HG03196 (cell line): ENCODE results near the gene PFKL.
"Not testable (repeated sequence)": the region's sequence is repeated elsewhere in the genome, so short reads cannot be mapped to it uniquely, and the experiment has no call there.

Experiments
- ATAC-seq: cut with Tn5 transposase; IDR thresholded peaks from one replicate; pipeline ENCODE4 v1.9.1; 2021; ENCODE audit not compliant: unreplicated experiment

The PFKL gene

DNA sequence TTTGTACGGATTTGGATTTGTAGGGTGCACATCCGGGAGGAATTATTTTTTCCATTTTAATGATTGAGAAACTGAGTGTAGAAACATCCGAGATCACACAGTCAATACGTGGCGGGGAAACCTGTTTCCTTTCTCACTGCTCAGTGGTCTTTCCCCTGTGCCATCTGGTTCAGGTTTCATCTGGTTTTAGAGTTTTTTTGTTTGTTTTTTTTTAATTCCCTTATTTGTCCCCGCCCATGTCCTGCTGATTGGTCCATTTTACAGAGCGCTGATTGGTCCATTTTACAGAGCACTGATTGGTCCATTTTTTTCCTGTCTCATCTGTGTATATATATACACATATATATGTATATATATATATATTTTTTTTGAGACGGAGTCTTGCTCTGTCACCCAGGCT, 59.5 kb downstream of the PFKL start:
- ATAC-seq, result no peak

DNA sequence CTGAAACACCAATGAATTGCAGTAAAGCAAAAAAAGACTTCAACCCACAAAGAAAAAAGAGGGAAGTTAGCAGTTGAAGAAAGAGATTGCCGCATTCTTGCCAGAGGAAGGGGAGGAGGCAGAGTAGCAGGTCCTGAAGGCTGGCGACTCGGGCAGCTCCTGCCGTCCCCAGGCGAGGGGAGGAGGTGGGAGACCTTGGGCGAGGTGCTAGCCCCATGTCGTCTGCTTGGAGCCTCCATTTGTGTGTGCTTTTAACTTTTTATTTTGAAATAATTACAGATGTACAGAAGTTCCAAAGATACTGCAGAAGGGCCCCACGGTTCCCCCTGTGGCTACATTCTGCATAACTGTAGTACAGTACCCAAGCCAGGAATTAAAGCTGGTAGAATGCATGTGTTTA, 60.3 kb downstream of the PFKL start:
- no peak for ATAC-seq

DNA sequence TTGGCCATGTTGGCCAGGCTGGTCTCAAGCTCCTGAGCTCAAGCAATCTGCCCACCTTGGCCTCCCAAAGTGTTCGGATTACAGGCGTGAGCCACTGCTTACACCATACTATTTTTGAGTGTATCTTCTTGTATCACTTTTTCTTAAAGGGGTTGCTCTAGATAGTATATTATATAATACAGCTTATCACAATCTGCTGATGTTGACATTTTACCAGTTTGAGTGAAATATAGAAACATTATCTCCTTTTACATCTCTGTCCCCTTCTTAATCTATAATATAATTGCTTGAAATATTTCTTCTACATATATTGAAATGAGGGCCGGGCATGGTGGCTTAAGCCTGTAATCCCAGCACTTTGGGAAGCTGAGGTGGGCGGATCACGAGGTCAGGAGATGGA, 62.0 kb downstream of the PFKL start:
- ATAC-seq, result not testable (repeated sequence)

DNA sequence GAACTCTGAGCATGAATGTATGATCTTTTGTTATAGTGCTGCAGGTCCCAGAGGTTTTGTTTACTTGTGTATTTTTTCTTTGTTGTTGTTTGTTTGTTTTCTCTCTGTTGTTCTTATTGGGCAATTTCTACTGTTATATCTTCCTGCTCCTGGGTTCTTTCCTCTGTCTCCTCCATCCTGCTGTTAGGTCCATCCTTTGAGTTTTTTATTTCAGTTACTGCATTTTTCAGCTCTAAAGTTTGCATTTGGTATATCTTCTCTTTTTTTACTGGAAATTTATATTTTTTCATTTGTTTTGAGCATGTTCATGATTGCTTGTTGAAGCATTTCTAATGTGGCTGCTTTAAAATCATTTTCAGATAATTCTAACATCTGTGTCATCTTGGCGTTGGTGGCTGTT, 63.4 kb downstream of the PFKL start:
- no peak for ATAC-seq

DNA sequence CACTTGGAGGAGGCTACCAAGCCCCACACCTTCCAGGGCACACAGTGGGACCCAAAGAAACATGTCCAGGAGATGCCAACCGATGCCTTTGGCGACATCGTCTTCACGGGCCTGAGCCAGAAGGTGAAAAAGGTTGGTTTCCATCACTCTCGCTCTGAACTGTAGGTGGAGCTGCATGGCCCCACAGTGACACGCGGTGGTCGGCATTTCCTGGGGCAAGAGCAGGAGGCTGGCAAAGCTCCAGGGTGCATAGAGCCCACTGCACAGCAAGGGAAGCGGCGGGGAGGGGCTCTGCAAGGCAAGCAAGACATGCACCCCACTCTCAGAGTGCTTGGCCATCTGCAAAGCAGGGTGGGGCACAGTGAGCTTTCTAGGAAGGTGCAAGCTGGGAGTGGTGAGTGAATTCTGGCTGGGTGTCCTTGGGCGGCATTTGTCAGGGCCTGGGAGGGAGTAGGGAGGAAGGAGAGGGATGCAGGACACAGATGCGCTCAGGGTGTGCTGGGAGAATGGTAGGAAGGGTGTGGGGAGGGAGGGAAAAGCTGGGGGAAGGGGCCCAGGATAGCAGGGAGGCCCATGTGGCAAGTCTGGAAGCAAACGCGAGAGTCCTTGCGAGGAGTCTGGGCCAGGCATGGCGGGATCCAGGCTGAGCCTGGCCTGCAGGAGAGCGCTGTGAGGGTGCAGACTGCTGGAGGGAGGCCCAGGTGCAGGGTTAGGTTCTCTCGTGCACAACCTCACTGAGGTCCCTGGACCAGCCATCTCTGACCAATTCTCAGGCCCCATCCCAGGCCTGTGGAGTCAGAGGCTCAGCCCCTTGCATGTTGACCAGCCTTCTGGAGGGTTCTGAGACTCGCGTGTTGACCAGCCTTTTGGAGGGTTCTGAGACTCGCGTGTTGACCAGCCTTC, 64.5 kb downstream of the PFKL start:
- no peak for ATAC-seq

DNA sequence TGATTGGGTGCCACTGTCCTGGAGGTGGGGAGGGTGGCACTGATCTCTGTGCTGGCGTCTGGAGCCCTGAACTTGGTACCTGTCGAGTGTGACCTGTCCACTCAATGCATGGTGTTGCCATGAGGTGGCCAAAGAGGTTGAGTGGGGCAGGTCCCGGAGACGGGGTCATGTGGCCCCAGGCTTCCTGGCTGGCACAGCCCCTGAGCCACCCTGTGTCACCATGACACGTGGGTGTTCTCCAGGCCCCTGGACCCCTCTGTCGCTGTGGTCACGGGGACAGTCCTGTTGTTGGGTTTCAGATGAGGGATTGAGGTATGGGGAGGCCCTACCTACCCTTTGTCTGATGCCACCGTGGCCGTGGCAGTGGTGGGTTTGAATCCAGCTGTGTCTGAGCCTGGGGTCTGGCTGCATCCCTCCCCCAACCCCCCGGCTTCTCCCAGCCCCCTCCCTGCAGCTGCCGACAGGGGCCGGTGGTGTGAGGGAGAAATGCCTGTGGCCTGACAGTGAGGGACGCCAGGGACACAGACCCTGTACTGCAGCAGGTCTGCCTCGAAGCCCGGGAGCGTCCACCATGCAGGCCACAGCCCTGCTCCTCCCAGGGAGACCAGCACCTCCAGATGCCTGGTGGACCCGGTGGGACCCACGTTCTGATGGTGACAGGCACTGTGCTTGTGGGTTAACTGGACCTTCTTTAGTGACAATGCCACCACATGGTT, 65.6 kb downstream of the PFKL start:
- ATAC-seq, result no peak

DNA sequence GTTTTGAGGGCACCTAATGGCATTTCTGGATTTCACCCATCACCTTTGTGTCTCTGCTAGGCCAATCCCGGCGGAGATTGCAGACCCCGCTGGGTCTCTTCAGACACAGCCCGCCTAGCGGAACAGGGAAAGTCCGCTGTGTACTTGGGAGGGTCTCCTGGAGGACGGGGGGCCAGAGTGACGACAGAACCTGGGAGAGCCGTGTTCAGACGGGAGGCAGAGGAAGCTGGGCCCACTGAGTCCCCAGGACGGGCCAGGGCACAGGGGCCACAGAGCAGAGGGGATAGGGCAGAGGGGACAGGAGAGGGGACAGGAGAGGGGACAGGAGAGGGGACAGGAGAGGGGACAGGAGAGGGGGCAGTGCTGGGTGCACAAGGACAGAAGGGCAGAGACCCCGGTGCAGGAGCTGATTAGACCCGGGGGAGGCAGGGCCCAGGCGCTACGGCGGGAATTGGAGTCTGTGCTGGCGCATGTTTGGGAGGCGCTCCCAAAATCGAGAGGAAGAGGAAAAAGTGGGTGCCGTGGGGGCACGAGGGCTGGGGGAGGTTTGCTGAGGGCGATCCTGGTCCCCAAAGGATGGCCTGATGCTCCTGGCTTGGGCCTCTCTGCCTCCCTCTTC, 66.2 kb downstream of the PFKL start:
- ATAC-seq, result no peak

DNA sequence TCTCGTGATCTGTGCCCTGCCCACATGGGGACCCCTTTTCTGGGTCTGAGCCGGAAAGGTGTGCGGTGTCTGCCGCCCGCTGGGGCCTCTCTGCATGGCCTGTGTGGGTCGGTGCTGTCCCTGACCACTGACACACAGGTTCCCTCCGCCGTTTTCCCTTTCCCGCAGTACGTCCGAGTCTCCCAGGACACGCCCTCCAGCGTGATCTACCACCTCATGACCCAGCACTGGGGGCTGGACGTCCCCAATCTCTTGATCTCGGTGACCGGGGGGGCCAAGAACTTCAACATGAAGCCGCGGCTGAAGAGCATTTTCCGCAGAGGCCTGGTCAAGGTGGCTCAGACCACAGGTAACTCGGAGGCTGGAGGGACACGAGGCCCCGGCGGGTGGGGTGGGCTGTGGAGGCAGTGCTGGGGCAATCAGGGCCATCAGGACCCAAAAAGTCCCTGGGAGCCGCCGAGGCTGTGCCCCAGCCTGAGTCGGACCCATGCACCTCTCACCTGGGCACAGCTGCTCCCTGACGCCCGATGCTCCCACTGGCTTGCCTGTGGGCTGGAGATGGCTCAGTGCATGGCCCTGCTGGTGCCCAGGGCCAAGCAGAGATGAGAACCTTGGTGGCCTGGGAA, 66.8 kb downstream of the PFKL start:
- no peak for ATAC-seq

DNA sequence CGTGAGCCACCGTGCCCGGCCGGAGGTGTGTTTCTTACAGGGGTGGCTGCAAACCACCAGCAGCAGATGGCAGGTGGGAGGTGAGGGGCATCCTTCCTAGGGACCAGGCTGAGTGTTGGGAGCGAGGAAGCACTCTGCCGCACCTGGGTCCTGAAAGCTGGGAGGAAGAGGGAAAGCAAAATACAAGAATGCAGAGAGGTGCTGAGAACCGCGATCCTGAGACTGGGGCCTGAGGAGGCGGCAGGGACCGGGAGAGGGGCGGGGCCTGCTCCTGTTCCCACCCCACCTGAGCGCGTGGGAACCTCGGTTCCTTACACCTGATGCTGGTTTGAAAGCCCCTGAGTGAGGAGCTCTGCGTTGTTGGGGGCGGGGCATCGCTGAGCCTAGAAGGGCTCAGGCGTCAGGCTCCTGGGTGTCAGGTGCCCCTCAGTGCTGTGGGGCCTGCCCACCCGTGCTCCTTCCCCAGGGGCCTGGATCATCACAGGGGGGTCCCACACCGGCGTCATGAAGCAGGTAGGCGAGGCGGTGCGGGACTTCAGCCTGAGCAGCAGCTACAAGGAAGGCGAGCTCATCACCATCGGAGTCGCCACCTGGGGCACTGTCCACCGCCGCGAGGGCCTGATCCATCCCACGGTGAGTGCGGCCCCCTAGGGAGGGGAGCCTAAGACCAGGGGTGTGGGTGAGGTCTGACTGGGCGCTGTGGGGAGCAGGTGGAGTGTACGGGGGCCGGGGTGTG, 69.0 kb downstream of the PFKL start:
- no peak for ATAC-seq

DNA sequence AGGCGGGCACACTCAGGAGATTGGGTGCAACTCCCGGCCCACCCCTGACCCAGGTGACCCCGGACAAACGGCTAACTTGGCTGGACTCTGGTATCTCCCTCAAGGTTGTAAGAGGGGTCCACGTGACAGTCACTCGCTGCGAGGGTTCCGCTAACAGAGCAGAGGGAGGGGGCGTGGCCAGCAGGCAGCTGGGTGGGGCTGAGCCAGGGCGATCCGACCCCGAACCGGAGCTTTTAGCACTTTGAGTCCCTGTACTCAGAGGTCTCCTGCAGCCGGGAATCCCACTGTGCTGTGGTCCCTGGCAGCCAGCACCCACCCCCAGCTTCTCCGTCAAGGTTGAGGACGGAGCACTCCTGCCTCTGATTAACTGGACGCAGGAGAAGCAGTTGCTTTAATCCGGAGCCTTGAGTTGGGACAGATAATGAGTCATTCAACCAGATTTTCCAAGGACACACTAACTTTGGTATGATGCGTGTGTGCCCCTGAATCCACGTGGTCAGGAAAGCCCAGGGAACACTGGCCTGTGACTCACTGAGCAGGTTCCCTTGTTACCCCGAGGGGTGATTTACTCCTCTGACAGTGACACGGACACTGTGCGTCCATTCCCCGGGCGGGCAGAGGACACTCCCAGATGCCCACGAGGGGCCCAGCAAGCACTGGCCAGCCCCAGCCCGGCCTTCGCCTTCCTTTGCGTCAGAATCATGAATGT, 70.3 kb downstream of the PFKL start:
- no peak for ATAC-seq

DNA sequence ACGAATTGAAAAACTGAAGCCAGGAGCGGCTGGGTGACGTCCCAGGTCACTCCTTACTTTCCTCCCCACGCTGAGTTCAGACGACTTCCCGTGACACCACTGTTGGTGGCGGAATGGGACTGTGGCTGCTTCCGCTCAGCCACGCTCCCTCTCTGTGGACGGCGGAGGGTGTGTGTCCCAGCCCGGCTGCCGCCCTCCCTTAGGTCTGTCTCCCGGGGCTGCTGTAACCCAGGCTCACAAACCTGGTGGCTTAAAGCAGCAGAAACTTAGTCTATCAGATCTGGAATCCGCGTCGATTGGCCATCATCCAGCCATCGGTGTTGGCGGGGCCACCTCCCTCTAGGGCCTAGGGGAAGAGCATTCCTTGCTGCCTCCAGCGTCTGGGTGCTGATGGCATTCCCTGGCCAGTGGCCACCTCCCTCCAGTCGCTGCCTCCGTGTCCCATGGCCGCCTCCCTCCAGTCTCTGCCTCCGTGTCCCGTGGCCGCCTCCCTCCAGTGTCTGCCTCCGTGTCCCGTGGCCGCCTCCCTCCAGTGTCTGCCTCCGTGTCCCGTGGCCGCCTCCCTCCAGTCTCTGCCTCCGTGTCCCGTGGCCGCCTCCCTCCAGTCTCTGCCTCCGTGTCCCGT, 71.0 kb downstream of the PFKL start:
- no peak for ATAC-seq

DNA sequence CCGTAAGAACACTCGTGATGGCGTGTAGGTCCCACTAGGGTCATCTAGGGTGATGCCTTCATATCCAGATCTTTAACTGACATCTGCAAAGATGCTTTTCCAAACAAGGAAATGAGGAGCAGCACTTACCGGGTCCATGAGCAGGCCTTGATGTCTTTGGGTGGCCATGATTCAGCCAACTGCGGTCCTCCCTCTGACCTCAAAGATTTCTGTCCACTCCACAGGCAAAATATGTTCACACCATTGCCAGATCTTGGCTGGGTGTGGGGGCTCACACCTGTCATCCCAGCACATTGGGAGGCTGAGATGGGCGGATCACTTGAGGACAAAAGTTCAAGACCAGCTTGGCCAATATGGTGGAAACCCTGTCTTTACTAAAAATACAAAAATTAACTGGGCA, 71.7 kb downstream of the PFKL start:
- ATAC-seq, result no peak

DNA sequence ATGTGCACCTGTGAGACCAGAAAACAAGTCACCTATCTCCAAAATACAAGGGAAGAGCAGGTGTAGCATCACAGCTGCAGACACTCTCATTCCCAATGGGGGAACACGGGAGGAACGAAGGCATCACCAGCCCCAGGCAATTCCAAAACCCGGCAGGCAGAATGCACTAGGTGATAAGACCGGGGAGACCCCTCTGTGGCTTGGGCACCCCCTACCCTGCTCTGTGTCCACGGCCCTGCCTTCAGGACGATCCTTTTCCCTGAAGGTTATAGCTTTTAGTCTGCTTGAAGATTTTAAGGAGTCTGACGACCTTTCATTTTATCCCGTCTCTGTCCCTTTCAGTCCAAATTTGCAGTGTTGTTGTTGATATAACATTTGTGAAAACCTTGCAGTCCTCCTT, 72.8 kb downstream of the PFKL start:
- no peak for ATAC-seq

DNA sequence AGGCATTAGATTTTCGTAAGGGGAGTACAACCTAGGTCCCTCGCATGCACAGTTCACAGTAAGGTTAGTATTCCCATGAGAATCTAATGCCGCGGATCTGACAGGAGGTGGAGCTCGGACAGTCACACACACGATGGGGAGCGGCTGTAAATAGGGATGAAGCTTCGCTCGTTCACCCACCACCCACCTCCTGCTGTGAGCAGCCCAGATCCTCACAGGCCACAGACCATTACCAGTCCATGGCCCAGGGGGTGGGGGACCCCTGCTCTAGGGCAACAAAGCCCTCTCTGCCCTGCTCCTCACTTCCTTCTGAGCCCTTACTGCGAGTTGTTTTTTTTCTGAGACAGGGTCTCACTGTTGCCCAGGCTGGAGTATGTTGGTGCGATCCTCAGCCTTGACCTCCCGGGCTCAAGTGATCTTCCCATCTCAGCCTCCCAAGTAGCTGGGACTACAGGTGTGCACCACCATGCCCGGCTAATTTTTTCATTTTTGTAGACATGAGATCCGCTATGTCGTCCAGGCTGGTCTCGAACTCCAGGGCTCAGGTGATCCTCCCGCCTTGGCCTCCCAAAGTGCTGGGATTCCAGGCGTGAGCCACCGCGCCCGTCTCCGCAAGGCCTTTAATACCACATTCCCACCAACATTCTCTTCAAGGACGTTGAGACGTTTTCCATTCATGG, 74.9 kb downstream of the PFKL start:
- ATAC-seq, result no peak

DNA sequence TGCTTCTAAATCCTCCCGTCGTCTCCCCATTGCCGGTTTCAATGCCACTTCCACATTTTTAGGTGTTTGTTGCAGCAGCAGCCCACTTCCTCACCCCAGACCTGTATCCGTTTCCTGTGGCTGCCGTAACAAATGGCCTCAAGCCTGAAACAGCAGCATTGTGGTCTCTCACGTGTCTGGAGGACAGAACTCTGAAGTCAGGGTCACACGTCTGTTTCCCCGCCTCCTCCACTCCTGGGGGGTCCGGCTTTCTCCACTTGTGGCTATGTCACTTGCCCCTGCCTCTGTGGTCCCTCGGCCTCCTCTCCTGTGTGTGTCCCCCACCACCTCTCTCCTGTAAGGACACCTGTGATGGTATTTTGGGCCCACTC, 75.4 kb downstream of the PFKL start:
- ATAC-seq, result no peak

DNA sequence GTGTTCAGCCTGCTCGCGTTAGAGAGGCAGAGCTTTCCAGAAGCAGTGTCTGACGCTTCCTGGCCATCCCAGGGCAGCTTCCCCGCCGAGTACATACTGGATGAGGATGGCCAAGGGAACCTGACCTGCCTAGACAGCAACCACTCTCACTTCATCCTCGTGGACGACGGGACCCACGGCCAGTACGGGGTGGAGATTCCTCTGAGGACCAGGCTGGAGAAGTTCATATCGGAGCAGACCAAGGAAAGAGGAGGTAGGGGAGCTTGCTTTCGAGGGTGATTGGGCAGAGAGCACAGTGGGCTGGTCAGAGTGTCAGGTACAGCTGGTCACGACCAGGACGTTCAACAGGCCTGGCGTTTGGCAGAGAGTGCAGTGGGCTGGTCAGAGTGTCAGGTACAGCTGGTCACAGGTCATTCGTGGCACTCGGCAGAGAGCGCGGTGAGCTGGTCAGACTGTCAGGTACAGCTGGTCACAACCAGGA, 75.9 kb downstream of the PFKL start:
- ATAC-seq, result no peak

DNA sequence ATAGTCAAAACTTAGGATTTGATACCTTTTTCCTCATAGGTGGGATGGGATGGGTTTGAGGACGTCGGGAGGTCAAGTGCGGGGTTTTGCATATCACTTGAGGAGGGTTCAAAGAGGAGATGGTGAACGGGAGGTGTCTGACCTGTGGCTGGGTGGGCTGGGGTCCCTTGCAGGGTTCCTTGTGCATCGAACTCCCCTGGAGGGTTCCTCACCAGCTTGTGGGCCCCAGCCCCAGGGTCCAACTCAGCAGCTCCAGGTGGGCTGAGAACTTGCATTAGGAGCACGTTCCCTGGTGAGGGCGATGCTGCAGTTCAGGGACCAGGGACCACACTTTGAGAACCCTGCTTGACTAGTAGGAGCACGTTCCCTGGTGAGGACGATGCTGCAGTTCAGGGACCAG, 76.8 kb downstream of the PFKL start:
- no peak for ATAC-seq
